ENCODE results near the gene BMP2K. TPM values are rescaled to one million over a fixed set of nuclear protein-coding genes. Genes with fewer than 3 reads are reported as not detected.
"Not testable (repeated sequence)": the region's sequence is repeated elsewhere in the genome, so short reads cannot be mapped to it uniquely, and the experiment has no call there.

Gene BMP2K
- total RNA-seq, 1 donor from 2014 or later: 24.0 TPM

DNA sequence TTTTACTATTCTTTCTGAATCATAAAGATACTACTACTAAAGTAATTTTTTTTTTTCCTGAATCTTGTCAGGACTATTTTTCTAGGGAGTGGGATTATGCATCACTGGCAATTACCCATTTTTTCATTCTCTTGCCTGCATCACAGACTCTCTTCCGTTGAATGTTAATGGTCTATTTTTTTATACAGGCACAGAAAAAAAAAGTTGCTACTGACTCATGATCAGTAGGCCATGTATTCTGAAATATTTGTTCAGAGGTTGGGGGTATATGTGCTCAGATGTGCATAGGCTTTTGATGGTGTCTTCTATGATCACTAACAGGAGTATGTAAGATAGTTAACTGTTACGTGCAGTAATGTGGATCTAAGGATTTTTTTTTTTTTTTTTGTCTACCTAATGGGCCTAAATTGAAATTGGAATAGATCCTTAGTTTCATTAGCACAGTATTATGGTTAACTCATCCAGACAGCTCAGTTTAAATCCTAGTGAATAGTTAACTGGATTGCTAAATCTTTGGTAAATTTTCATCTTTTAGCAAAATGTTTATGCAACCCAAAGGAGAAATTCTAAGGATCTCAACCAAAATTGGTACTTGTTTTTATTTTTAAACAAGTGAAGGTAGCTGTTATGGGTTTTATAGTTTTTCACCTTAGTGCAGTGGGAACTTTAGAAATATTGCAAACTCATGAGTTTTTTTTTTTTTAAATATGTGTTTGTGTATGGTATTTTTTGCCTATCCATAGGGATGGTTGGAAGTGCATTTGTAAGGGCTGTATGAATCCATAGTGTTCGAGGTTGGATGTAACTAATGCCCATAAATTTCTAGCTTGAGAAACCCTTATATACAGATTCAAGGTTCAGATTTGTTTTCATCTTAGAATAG is 12.1 kb downstream of the BMP2K start:
- no peak for DNase-seq (ENCODE audit: low read depth, low spot score)
- Mint-ChIP-seq H3K9me3 (no peaks in the 10 kb centered on the region), H3K27me3 (ENCODE audit: low read depth) (no peaks in the 10 kb centered on the region)

DNA sequence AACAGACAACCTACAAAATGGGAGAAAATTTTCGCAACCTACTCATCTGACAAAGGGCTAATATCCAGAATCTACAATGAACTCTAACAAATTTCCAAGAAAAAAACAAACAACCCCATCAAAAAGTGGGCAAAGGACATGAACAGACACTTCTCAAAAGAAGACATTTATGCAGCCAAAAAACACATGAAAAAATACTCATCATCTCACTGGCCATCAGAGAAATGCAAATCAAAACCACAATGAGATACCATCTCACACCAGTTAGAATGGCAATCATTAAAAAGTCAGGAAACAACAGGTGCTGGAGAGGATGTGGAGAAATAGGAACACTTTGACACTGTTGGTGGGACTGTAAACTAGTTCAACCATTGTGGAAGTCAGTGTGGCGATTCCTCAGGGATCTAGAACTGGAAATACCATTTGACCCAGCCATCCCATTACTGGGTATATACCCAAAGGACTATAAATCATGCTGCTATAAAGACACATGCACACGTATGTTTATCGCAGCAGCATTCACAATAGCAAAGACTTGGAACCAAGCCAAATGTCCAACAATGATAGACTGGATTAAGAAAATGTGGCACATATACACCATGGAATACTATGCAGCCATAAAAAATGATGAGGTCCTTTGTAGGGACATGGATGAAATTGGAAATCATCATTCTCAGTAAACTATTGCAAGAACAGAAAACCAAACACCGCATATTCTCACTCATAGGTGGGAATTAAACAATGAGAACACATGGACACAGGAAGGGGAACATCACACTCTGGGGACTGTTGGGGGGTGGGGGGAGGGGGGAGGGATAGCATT is 19.7 kb downstream of the BMP2K start:
- not testable (repeated sequence) for H3K4me1 Mint-ChIP-seq; H3K27ac Mint-ChIP-seq (ENCODE audit: unreplicated experiment); DNase-seq (ENCODE audit: low read depth, low spot score); H3K4me3 Mint-ChIP-seq; H3K27me3 Mint-ChIP-seq (ENCODE audit: low read depth); H3K9me3 Mint-ChIP-seq
- peaks cover 11% of the 10 kb centered on the region for H3K36me3 Mint-ChIP-seq (ENCODE audit: low read depth)

More for the DNA sequence above, 12.1 kb downstream of the BMP2K start:
- Mint-ChIP-seq H3K4me1 (peaks cover 16% of the 10 kb centered on the region), H3K4me3 (no peak overlapping the region), H3K36me3 (ENCODE audit: low read depth) (no peaks in the 10 kb centered on the region), H3K27ac (ENCODE audit: unreplicated experiment) (no peak overlapping the region)
- TF ChIP-seq, protein P1, sequence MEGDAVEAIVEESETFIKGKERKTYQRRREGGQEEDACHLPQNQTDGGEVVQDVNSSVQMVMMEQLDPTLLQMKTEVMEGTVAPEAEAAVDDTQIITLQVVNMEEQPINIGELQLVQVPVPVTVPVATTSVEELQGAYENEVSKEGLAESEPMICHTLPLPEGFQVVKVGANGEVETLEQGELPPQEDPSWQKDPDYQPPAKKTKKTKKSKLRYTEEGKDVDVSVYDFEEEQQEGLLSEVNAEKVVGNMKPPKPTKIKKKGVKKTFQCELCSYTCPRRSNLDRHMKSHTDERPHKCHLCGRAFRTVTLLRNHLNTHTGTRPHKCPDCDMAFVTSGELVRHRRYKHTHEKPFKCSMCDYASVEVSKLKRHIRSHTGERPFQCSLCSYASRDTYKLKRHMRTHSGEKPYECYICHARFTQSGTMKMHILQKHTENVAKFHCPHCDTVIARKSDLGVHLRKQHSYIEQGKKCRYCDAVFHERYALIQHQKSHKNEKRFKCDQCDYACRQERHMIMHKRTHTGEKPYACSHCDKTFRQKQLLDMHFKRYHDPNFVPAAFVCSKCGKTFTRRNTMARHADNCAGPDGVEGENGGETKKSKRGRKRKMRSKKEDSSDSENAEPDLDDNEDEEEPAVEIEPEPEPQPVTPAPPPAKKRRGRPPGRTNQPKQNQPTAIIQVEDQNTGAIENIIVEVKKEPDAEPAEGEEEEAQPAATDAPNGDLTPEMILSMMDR (conservative IDR thresholded peaks at IDR 0.05): no peak

DNA sequence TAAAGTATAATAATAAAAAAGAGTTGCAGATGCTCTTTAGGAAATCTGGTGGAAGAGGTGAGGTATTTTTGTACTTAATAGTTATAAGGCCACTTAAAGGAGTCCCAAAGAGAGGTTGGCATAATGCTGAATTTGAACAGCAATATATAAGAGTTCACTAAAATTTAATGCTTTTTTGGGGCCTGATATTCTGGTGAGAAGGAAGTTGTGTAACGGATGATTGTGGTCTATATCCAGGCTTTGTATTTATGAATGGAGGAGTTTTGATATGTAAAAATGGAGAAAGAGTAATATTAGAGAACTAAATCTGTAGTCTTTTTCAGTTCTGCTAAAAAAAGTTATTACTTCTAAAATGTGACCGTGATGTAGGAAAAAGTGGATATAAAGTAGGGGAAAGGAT is 20.4 kb downstream of the BMP2K start:
- no peak overlapping the region for H3K27ac Mint-ChIP-seq (ENCODE audit: unreplicated experiment)
- no peaks in the 10 kb centered on the region for H3K4me1 Mint-ChIP-seq
- peaks cover 11% of the 10 kb centered on the region for H3K36me3 Mint-ChIP-seq (ENCODE audit: low read depth)
- no peak for DNase-seq (ENCODE audit: low read depth, low spot score)
- H3K9me3 Mint-ChIP-seq: peaks cover 5% of the 10 kb centered on the region
- TF ChIP-seq, protein P1 (conservative IDR thresholded peaks at IDR 0.05): no peak
- H3K4me3 Mint-ChIP-seq: no peak overlapping the region
- H3K27me3 Mint-ChIP-seq (ENCODE audit: low read depth): no peaks in the 10 kb centered on the region

DNA sequence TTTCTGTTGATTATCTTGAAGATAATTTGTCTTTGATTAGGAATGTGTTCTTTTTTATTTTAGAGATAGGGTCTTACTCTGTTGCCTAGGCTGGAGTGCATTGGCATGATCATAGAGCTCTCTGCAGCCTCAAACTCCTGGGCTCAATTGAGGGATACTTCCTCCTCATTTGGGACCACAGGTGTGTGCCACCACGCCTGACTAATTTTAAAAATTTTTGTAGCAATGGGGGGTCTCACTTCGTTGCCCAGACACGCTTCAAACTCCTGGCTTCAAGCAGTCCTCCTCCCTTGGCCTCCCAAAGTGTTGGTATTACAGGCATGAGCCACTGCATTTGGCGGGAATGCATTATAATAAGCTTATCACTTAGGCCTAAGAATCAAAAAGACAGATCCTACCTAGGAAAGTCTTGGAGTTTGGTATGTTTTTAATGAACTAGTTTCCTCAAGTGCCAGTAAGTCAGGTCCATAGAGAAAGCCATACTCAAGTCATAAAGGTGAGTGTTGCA is 21.7 kb downstream of the BMP2K start:
- DNase-seq (ENCODE audit: low read depth, low spot score): no peak
- TF ChIP-seq, protein P1 (conservative IDR thresholded peaks at IDR 0.05): no peak
- no peak overlapping the region for H3K4me3 Mint-ChIP-seq
- H3K27me3 Mint-ChIP-seq (ENCODE audit: low read depth): no peaks in the 10 kb centered on the region
- peaks cover 11% of the 10 kb centered on the region for H3K36me3 Mint-ChIP-seq (ENCODE audit: low read depth)
- no peaks in the 10 kb centered on the region for H3K4me1 Mint-ChIP-seq
- peaks cover 5% of the 10 kb centered on the region for H3K9me3 Mint-ChIP-seq
- no peak overlapping the region for H3K27ac Mint-ChIP-seq (ENCODE audit: unreplicated experiment)

DNA sequence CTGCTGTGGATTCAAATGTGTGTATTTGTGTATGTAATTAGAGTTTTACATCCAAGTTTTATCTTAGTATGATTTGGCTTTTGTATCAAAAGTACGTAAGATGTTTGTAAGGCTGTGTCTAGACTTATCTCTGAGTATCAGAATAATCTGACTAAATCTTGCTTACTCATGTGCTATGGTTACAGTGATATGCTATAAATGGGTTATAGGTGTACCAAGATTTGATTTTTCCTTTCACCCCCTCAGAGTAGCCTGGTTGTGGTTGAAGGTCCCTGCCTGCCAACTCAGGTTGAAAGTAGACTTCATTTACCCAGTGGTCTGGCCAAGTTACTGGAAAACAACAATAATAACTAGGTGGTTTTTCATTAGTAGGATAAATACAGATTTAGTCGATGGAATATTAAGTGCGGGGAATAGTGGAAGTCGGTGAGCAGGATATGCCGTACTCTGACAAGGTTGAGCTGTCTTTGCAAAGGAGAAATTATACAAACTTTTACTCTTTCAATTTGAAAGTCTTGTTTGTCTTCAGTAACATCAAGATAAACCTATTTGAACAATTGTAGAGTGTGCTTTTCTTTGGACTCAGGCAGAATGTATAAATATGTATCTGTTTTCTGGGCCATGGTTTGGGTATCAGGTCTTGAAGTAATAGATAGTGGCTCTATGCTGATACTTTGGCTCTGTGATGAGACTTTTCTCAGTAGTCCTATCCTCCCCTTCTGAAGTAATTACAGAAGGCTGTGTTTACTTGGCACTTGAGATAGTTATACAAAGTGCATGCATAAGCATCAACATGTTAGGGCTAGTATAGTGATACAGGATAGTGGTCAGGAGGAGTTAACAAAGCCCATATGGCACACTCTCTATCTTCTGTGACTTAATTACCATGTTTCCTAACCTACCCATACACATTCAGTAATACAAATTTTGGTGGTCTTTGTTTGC is 23.7 kb downstream of the BMP2K start:
- Mint-ChIP-seq H3K27me3 (ENCODE audit: low read depth) (no peaks in the 10 kb centered on the region), H3K4me3 (no peak overlapping the region), H3K36me3 (ENCODE audit: low read depth) (peaks cover 5% of the 10 kb centered on the region), H3K27ac (ENCODE audit: unreplicated experiment) (no peak overlapping the region), H3K4me1 (no peaks in the 10 kb centered on the region), H3K9me3 (peaks cover 9% of the 10 kb centered on the region)
- TF ChIP-seq, protein P1 (conservative IDR thresholded peaks at IDR 0.05): no peak
- DNase-seq (ENCODE audit: low read depth, low spot score): no peak
